H9 (cell line): ENCODE measurements around the gene FAM180B. TPM values are rescaled to one million over a fixed set of nuclear protein-coding genes. Genes with fewer than 3 reads are reported as not detected.
A peak's percentile ranks its signal among the peaks of the same experiment; 100 is the strongest.
"Not testable (repeated sequence)": the region's sequence is repeated elsewhere in the genome, so short reads cannot be mapped to it uniquely, and the experiment has no call there.

Experiments used
- DNase-seq: peaks from one replicate; pipeline ENCODE4 v3.0.0-alpha.2; 2017
- H2AFZ ChIP-seq: one replicate; pipeline ENCODE4 v1.6.1; 2013; ENCODE audit warnings: mild to moderate bottlenecking, low read length, control low read depth, moderate library complexity
- H2AK5ac ChIP-seq: 2 replicates; pipeline ENCODE4 v1.6.1; 2013; ENCODE audit warnings: low read length, control low read depth, mixed read lengths; ENCODE audit not compliant: insufficient read length
- H2BK120ac ChIP-seq: one replicate; pipeline ENCODE4 v1.6.1; 2013; ENCODE audit warnings: low read depth, mild to moderate bottlenecking, low read length, control low read depth, inconsistent platforms; ENCODE audit not compliant: poor library complexity, severe bottlenecking
- H2BK12ac ChIP-seq: 2 replicates; pipeline ENCODE4 v1.6.1; 2013; ENCODE audit warnings: low read length, control low read depth, mixed read lengths, low read depth; ENCODE audit not compliant: insufficient read length
- H2BK15ac ChIP-seq: 2 replicates; pipeline ENCODE4 v1.6.1; 2013; ENCODE audit warnings: low read depth, low read length, control low read depth
- H2BK20ac ChIP-seq: one replicate; pipeline ENCODE4 v1.6.1; 2013; ENCODE audit warnings: low read depth, mild to moderate bottlenecking, low read length, control low read depth, inconsistent platforms; ENCODE audit not compliant: poor library complexity, severe bottlenecking
- H2BK5ac ChIP-seq: 2 replicates; pipeline ENCODE4 v1.6.1; 2013; ENCODE audit warnings: low read length, control low read depth, mixed read lengths; ENCODE audit not compliant: insufficient read length
- H3K14ac ChIP-seq: 2 replicates; pipeline ENCODE4 v1.6.1; 2013; ENCODE audit warnings: low read length, control low read depth; ENCODE audit not compliant: insufficient read depth
- H3K18ac ChIP-seq: 2 replicates; pipeline ENCODE4 v1.6.1; 2013; ENCODE audit warnings: low read depth, mild to moderate bottlenecking, mixed read lengths, low read length, control low read depth; ENCODE audit not compliant: insufficient read length
- H3K23ac ChIP-seq: 2 replicates; pipeline ENCODE4 v1.6.1; 2013; ENCODE audit warnings: low read length, control low read depth, mixed read lengths, low read depth; ENCODE audit not compliant: insufficient read length
- H3K23me2 ChIP-seq: 2 replicates; pipeline ENCODE4 v1.6.1; 2013; ENCODE audit warnings: low read depth, mild to moderate bottlenecking, mixed read lengths, low read length, control low read depth; ENCODE audit not compliant: insufficient read length, poor library complexity, severe bottlenecking
- H3K27ac ChIP-seq: 2 replicates; pipeline ENCODE4 v1.5.1; 2013; ENCODE audit warnings: low read length, control low read depth, mixed read lengths, low read depth; ENCODE audit not compliant: insufficient read length
- H3K27me3 ChIP-seq: 2 replicates; pipeline ENCODE4 v1.6.1; 2013; ENCODE audit warnings: low read length, control low read depth, inconsistent platforms; ENCODE audit not compliant: insufficient read depth
- H3K4ac ChIP-seq: 2 replicates; pipeline ENCODE4 v1.6.1; 2013; ENCODE audit warnings: low read depth, mild to moderate bottlenecking, control low read depth, inconsistent platforms, low read length, moderate library complexity
- H3K4me1 ChIP-seq: 2 replicates; pipeline ENCODE4 v1.6.1; 2013; ENCODE audit warnings: low read length, control low read depth, inconsistent platforms; ENCODE audit not compliant: insufficient read depth
- H3K4me2 ChIP-seq: 2 replicates; pipeline ENCODE4 v1.6.1; 2013; ENCODE audit warnings: low read length, control low read depth, mixed read lengths; ENCODE audit not compliant: insufficient read length, insufficient read depth
- H3K56ac ChIP-seq: 2 replicates; pipeline ENCODE4 v1.6.1; 2013; ENCODE audit warnings: low read depth, mild to moderate bottlenecking, mixed read lengths, low read length, control low read depth; ENCODE audit not compliant: insufficient read length
- H3K79me1 ChIP-seq: 2 replicates; pipeline ENCODE4 v1.6.1; 2013; ENCODE audit warnings: low read depth, mild to moderate bottlenecking, moderate library complexity, low read length, control low read depth, inconsistent platforms; ENCODE audit not compliant: insufficient read depth, poor library complexity, severe bottlenecking
- H3K79me2 ChIP-seq: 2 replicates; pipeline ENCODE4 v1.6.1; 2013; ENCODE audit warnings: low read length, control low read depth, inconsistent platforms; ENCODE audit not compliant: insufficient read depth
- H3K9ac ChIP-seq: 2 replicates; pipeline ENCODE4 v1.6.1; 2013; ENCODE audit warnings: low read length, control low read depth, mixed read lengths; ENCODE audit not compliant: insufficient read length; ENCODE audit errors: extremely low read depth
- H3K9me3 ChIP-seq: one replicate; pipeline ENCODE4 v1.6.1; 2013; ENCODE audit warnings: low read depth, low read length, inconsistent platforms; ENCODE audit not compliant: control insufficient read depth
- H3T11ph ChIP-seq: one replicate; pipeline ENCODE4 v1.6.1; 2013; ENCODE audit warnings: mild to moderate bottlenecking, low read length, control low read depth, inconsistent platforms
- H4K20me1 ChIP-seq: one replicate; pipeline ENCODE4 v1.6.1; 2013; ENCODE audit not compliant: control insufficient read depth, insufficient read length, insufficient read depth
- H4K5ac ChIP-seq: 2 replicates; pipeline ENCODE4 v1.6.1; 2013; ENCODE audit warnings: low read depth, mild to moderate bottlenecking, mixed read lengths, low read length, control low read depth; ENCODE audit not compliant: insufficient read length
- H4K8ac ChIP-seq: replicated peaks from 2 replicates; pipeline ENCODE4 v1.6.1; 2013; ENCODE audit warnings: low read length, control low read depth, mixed read lengths, low read depth; ENCODE audit not compliant: insufficient read length
- H4K91ac ChIP-seq: 2 replicates; pipeline ENCODE4 v1.6.1; 2013; ENCODE audit warnings: low read depth, mild to moderate bottlenecking, moderate library complexity, mixed read lengths, low read length, control low read depth; ENCODE audit not compliant: insufficient read length
- H3K27ac Mint-ChIP-seq, 3 experiments: 2 replicates in 2 of 3; 3 replicates in 1 of 3; pipeline ENCODE4 v1.8.0; 2020 to 2021; ENCODE audit warnings: mixed read lengths in 3 of 3, mild to moderate bottlenecking in 1 of 3, moderate library complexity in 1 of 3
- H3K27me3 Mint-ChIP-seq: 2 replicates; pipeline ENCODE4 v1.8.0; 2021; ENCODE audit warnings: low read depth, mild to moderate bottlenecking, moderate library complexity, mixed read lengths
- H3K36me3 Mint-ChIP-seq, 3 experiments: 2 replicates in 2 of 3; 3 replicates in 1 of 3; pipeline ENCODE4 v1.8.0; 2020 to 2021; ENCODE audit warnings: low read depth in 3 of 3, mixed read lengths in 3 of 3; ENCODE audit not compliant: insufficient read depth in 1 of 3
- H3K4me1 Mint-ChIP-seq, 2 experiments: 2 replicates each; pipeline ENCODE4 v1.8.0; 2020; ENCODE audit warnings: mixed read lengths in 2 of 2
- H3K4me3 Mint-ChIP-seq, 2 experiments: 2 replicates in 1 of 2; 3 replicates in 1 of 2; pipeline ENCODE4 v1.8.0; 2020 to 2021; ENCODE audit warnings: mild to moderate bottlenecking in 2 of 2, mixed read lengths in 2 of 2, moderate library complexity in 1 of 2
- H3K9me3 Mint-ChIP-seq, 2 experiments: 2 replicates in 1 of 2; 3 replicates in 1 of 2; pipeline ENCODE4 v1.8.0; 2020; ENCODE audit warnings: mild to moderate bottlenecking in 2 of 2, mixed read lengths in 2 of 2, moderate library complexity in 1 of 2
- CTCF ChIP-seq: fragments of 200-600 bp; sonication (generic); conservative IDR thresholded peaks from 3 replicates; pipeline ENCODE4 v1.8.0; 2021; ENCODE audit warnings: antibody characterized with exemption, mild to moderate bottlenecking
- WGBS: extraction: QIAGEN DNeasy Blood & Tissue Kit; methylation state at CpG from one replicate; pipeline ENCODE4 v1.1.7; 2013; ENCODE audit warnings: missing lambda C conversion rate, low lambda C conversion rate, mixed read lengths; ENCODE audit not compliant: insufficient read length; ENCODE audit errors: extremely low coverage; 5-methylcytosine and 5-hydroxymethylcytosine counted together
- total RNA-seq: library from RNA; stranded (reverse); gene quantifications from 2 replicates; pipeline ENCODE4 v1.2.1, GENCODE V29; 2021

The FAM180B gene
- total RNA-seq, 1 experiment from 2014 or later, result 0.37 TPM

- Histone ChIP-seq H3T11ph (no peak overlapping the region), H2BK12ac (no peak overlapping the region), H2BK120ac (no peak overlapping the region), H3K4ac (no peak overlapping the region), H3K27me3 (no peaks in the 10 kb centered on the region), H3K9ac (no peak overlapping the region), H3K4me2 (no peak overlapping the region), H2BK5ac (no peak overlapping the region), H4K20me1 (no peaks in the 10 kb centered on the region), H3K79me1 (no peaks in the 10 kb centered on the region), H2BK20ac (no peak overlapping the region), H3K9me3 (no peaks in the 10 kb centered on the region), H2AK5ac (no peak overlapping the region), H4K91ac (no peak overlapping the region), H3K27ac (no peak overlapping the region), H3K14ac (no peak overlapping the region), H3K4me1 (no peaks in the 10 kb centered on the region), H3K23ac (no peak overlapping the region), H3K79me2 (no peaks in the 10 kb centered on the region), H4K8ac (no peak overlapping the region), H3K23me2 (no peaks in the 10 kb centered on the region), H3K18ac (no peak overlapping the region), H2AFZ (no peak overlapping the region), H2BK15ac (no peak overlapping the region), H3K56ac (no peak overlapping the region), H4K5ac (no peak overlapping the region)
- Mint-ChIP-seq H3K4me3 (no peak overlapping the region), H3K27ac (no peak overlapping the region), H3K27me3 (no peaks in the 10 kb centered on the region), H3K36me3 (peaks cover 51 to 87% (median 71%) of the 10 kb centered on the region in 3 experiments; a peak in 6 of 7 replicates), H3K4me1 (no peaks in the 10 kb centered on the region), H3K9me3 (no peaks in the 10 kb centered on the region)
- no CpG with 5 or more reads among the region's 5 CpGs for WGBS
- DNase-seq, result no peak
- no peak for TF ChIP-seq CTCF
Observed at GRCh38 chr11:47631473-47631872, 45.0 kb downstream of the FAM180B start.

DNA sequence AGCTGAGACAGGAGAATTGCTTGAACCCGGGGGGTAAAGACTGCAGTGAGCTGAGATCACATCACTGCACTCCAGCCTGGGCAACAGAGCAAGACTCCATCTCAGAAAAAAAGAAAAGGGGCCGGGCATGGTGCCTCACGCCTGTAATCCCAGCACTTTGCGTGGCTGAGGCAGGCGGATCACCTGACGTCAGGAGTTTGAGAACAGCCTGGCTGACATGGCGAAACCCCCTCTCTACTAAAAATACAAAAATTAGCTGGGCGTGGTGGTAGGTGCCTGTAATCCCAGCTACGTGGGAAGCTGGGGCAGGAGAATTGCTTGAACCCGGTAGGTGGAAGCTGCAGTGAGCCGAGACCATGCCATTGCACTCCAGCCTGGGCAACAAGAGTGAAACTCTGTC lies 49.9 kb downstream of the FAM180B start:
- not testable (repeated sequence) for H3K79me1 ChIP-seq, H3K4me1 Mint-ChIP-seq, H2BK120ac ChIP-seq, H2BK20ac ChIP-seq, H3K27me3 Mint-ChIP-seq, H3K4me1 ChIP-seq, H4K5ac ChIP-seq, H3K23me2 ChIP-seq, H2BK15ac ChIP-seq, H3K56ac ChIP-seq, H3K4me3 Mint-ChIP-seq, H4K20me1 ChIP-seq, H4K91ac ChIP-seq, H2AK5ac ChIP-seq, DNase-seq, H3K14ac ChIP-seq, H3K79me2 ChIP-seq, H2BK12ac ChIP-seq, H3K27ac ChIP-seq, H3K23ac ChIP-seq, H3T11ph ChIP-seq, H2BK5ac ChIP-seq, H3K9me3 Mint-ChIP-seq, H3K4me2 ChIP-seq, H3K4ac ChIP-seq, H4K8ac ChIP-seq, H3K18ac ChIP-seq, H3K9me3 ChIP-seq, H2AFZ ChIP-seq, H3K27me3 ChIP-seq, H3K9ac ChIP-seq
- no CpG with 5 or more reads among the region's 11 CpGs for WGBS
- peaks cover 37 to 76% (median 54%) of the 10 kb centered on the region in 3 experiments; a peak in 6 of 7 replicates for H3K36me3 Mint-ChIP-seq
- H3K27ac Mint-ChIP-seq, result 0 out of 7 replicates have a peak overlapping the region, but pooled peaks of 1 of the 3 experiments have one; percentile 44
